ENCODE data around the gene EGFR.

Gene EGFR

GRCh38 chr7:55081472-55082227, 62.8 kb downstream of the EGFR start:
- no peak for FAIRE-seq
- no peak for DNase-seq (ENCODE audit: insufficient read length, low spot score)
- TF ChIP-seq POLR2A (IDR thresholded peaks at IDR 0.05; ENCODE audit: low read depth, low read length) = no peak

DNA sequence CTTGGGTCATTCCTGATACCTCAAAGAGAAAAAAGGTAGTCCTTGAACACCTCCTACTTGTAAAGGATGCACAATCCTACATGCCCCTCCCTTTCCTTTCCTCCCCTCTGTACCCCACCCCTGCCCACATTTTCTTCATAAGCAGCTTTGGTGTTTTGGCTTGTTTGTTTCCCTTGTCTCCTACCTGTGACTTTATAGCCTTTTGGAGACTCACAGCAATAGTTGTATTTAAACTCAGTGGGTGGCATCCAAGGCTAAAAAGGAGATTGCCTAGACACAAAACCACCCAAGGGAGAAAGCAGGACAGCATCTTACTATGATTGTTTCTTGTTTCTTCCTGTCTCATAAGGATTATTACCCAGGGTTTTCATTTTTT, 63.4 kb downstream of the EGFR start:
- TF ChIP-seq POLR2A (IDR thresholded peaks at IDR 0.05; ENCODE audit: low read depth, low read length) = no peak
- FAIRE-seq (no peak), DNase-seq (ENCODE audit: insufficient read length, low spot score) (no peak)

- DNase-seq (ENCODE audit: insufficient read length, low spot score) = no peak
- no peak for FAIRE-seq
- TF ChIP-seq POLR2A (IDR thresholded peaks at IDR 0.05; ENCODE audit: low read depth, low read length) = no peak
Measured at GRCh38 chr7:55083206-55083605, 64.4 kb downstream of the EGFR start.

GRCh38 chr7:55084307-55084706, 65.5 kb downstream of the EGFR start:
- TF ChIP-seq POLR2A (IDR thresholded peaks at IDR 0.05; ENCODE audit: low read depth, low read length) = no peak
- FAIRE-seq (no peak), DNase-seq (ENCODE audit: insufficient read length, low spot score) (no peak)

- FAIRE-seq = no peak
- no peak for TF ChIP-seq POLR2A (IDR thresholded peaks at IDR 0.05; ENCODE audit: low read depth, low read length)
- no peak for DNase-seq (ENCODE audit: insufficient read length, low spot score)
Measured at GRCh38 chr7:55085511-55086412, 66.9 kb downstream of the EGFR start.

- FAIRE-seq = peak; percentile 50
- peak; percentile 91 for DNase-seq (ENCODE audit: insufficient read length, low spot score)
- TF ChIP-seq POLR2A (IDR thresholded peaks at IDR 0.05; ENCODE audit: low read depth, low read length) = peak; percentile 36; the same call in 1 of the 2 replicates
Measured at GRCh38 chr7:55086413-55087201, 67.8 kb downstream of the EGFR start.

- DNase-seq (ENCODE audit: insufficient read length, low spot score) = no peak
- no peak for TF ChIP-seq POLR2A (IDR thresholded peaks at IDR 0.05; ENCODE audit: low read depth, low read length)
- FAIRE-seq = no peak
Measured at GRCh38 chr7:55087521-55087961, 68.7 kb downstream of the EGFR start.

- DNase-seq (ENCODE audit: insufficient read length, low spot score) = no peak
- no peak for FAIRE-seq
- TF ChIP-seq POLR2A (IDR thresholded peaks at IDR 0.05; ENCODE audit: low read depth, low read length) = no peak
Measured at GRCh38 chr7:55088107-55088506, 69.3 kb downstream of the EGFR start.

GRCh38 chr7:55088620-55089019, 69.8 kb downstream of the EGFR start:
- TF ChIP-seq POLR2A (IDR thresholded peaks at IDR 0.05; ENCODE audit: low read depth, low read length) = no peak
- FAIRE-seq (no peak), DNase-seq (ENCODE audit: insufficient read length, low spot score) (no peak)

DNA sequence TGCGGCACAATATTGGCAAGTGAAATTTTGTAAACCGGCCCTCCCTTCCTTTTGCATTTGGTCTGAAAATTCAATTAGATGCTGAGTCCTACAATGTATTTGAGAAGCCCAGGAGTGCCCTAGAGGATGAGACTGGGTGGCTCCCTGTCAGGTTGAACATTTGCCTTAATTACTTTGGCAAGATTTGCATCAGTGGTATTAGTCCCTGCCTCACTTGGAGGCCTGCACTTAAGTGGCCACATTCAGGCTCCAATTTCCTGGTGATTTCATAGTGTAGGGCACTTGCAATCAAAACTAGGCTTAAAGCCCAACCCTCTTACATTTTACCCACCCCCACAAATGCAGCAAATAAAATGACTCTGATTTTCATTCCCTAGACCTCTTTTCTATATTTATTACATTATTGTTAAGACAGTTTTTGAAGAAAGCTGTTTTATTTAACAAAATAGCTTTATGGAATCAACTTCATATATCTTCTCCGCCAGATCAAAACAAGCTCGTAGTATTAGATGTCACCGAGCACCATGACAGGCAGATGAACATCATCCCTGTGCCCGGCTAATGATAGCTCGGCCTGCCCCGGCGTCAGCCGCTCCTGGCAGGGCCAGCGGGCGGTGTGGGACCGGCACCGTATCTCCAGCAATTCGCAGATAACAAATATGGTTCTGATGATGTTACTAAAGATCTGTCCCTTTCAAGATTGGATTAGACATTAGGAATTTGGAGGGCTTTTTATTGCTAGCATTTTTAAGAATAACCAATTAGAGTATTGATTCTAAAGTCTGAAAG, 73.6 kb downstream of the EGFR start:
- no peak for FAIRE-seq
- no peak for DNase-seq (ENCODE audit: insufficient read length, low spot score)

DNA sequence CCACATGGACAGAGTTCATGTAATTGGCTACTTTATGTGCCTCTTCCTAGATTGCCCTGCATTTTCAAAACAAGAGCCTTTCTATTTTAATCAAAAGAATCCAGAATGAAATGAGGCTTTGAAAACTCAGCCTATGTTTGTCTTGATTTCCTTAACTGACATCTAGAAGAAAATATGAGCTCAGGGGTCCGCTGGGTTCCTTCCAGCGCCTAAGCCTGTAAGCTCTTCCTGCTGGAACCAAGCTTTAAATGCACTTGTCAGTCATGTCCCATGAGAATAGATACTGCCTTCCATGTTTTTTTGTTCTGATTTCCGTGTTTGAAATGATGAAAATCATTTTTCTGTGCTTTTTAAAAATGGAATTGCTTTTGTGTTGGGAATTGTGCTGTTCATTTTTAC, 74.2 kb downstream of the EGFR start:
- FAIRE-seq = no peak
- TF ChIP-seq POLR2A (IDR thresholded peaks at IDR 0.05; ENCODE audit: low read depth, low read length) = no peak
- DNase-seq (ENCODE audit: insufficient read length, low spot score) = no peak

More for the DNA sequence above, 73.6 kb downstream of the EGFR start:
- TF ChIP-seq POLR2A (IDR thresholded peaks at IDR 0.05; ENCODE audit: low read depth, low read length) = no peak

DNA sequence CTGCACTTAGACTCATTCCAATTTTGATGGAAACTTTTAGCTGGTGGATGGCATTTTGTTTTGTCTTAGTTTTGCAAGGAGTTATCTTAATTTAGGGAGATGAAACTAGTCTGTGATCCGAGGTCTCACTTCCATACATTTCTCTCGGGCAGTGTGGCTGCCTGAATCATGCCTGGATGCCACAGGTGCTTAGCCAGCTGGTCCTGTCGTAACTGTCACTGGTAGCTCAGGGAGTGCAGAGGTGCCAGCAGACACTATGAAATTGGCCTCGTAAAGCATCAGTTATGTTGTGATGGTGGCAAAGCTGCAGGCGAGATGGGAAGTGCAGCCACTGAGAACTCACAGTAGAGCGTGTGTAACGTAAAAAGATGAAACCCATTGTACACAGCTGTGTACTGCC, 74.9 kb downstream of the EGFR start:
- no peak for DNase-seq (ENCODE audit: insufficient read length, low spot score)
- no peak for FAIRE-seq
- TF ChIP-seq POLR2A (IDR thresholded peaks at IDR 0.05; ENCODE audit: low read depth, low read length) = no peak

- no peak for TF ChIP-seq POLR2A (IDR thresholded peaks at IDR 0.05; ENCODE audit: low read depth, low read length)
- FAIRE-seq = no peak
- no peak for DNase-seq (ENCODE audit: insufficient read length, low spot score)
Measured at GRCh38 chr7:55094092-55094690, 75.4 kb downstream of the EGFR start.
